ENCODE data around the gene NBEA.

Gene NBEA

GRCh38 chr13:35595181-35595580 is 653.1 kb downstream of the NBEA start:
- DNase-seq (ENCODE audit: low spot score), result no peak

DNA sequence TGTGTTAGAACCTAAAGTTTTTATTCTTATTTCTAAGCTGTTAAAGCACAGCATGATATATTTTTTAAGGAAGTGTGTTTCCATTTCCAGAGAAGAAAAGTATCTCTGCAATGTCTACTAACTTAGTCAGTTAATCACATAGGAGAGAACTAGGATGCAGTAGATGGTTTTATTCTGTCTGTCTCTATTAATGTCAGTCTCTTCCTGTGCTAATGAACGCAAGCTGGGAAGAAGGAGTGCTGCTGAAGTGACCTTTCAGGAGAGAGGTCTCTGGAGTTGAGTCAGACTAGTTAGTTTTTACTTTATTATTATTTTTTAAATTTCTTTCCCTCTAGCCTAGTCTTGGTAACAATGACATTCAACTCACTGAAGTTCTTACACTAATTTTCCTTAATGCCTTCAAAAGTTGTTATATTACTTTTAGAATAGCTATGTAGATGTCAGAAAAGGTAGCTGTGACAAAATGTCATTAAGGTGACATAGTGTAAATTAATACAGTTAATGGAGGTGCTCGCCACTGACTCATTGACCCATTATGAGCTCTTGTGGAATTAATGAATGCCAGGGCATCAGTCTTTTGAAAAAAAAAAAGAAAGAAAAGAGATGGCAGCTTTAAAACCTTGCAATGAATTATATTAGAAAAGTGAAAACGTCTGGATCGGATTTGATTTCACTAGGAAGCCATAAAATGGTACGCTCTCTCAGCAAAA is 654.4 kb downstream of the NBEA start:
- DNase-seq (ENCODE audit: low spot score), result no peak

- DNase-seq (ENCODE audit: low spot score), result no peak
Observed at GRCh38 chr13:35597451-35597850, 655.4 kb downstream of the NBEA start.

GRCh38 chr13:35598233-35598632 is 656.2 kb downstream of the NBEA start:
- DNase-seq (ENCODE audit: low spot score), result no peak

DNA sequence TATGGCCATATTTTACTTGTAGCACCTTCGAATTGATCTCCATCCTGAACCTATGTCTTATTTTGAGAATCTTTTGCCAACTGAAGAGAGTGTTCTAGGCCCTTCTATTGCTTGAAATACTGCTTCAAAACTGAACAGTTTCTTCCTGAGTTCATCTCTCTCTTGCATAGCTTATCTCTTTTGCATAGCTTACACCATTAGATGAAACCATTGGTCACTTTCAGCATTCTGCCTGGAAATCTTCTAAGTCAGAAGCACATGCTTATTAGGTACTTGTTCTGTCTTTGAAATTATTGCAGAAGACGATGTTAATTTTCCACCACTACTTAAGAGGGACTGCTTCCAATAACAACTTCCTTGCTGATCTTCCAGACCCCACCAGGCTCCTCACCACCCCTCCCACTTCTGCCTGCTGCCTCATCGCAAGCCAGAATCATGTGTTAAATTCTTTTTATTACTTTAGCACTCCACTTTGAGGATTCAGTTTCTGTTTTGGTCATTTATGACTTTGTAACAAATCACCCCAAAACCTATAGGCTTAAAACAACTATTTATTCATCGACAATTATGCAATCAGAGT is 656.8 kb downstream of the NBEA start:
- no peak for DNase-seq (ENCODE audit: low spot score)

DNA sequence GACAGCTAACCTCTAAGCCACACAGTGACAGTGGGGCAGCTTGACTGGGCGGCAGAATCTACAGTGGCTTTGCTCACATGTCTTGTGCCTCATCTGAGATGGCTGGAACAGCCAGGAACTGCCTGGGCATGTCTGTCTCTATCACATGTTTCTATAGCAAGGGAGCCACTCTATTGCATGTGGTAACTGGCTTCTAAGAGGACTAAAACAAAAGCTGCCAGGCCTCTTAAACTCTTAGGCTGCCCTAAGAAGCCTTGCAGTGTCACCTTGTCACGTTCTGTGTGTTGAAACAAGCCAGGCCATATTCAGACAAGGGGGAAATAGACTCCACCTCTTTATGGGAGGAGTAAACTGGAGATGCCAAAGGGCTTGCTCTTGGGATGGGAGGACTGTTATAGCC is 657.3 kb downstream of the NBEA start:
- no peak for DNase-seq (ENCODE audit: low spot score)

DNA sequence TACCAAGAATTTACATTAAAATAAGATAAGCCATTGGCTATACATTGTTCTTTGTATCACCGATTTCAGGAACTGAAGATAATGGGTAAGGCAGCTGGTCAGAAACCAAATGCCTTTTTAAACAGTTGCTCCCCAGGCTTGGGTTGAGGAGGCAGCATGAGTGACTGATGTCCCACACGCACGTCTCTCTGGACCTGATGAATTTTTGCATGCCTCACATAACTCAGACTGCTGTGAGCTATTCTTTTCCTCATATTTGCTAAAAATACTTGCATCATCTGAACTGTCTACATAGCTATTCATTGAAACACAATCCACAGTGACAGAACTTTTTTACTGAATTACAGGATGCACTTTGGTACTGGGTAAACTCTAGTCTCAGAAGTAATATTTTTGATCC is 658.1 kb downstream of the NBEA start:
- no peak for DNase-seq (ENCODE audit: low spot score)

DNA sequence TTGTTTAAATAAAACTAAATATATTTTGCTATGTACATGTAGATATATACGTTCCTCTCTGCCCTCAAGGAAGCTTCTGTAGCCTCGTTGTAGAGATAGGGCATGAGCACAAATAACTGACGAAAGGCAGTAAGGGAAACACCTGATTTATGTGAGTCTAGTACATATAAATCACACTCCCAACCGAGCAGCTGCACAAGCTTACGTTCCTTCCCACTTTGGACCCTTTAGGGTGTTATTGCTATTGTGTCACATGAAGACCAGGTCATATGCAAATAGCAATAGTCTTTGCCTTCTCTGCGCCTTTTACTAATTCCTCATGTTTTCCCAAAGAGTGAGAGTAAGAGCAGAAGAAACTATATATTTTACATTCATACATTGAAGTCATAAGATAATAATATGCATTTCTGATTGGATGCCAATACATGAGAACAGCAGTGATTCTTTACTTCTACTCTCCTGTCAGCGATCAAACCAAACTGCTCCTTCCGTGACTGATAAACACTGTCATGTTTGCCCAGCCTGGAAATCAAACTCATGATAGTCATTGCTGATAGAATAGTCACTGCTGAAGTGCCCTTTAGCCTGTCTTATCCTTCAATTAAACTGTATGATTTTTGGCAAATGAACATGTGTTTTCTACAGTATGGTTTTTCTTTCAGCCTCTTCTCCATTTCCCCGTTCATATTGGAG is 661.7 kb downstream of the NBEA start:
- DNase-seq (ENCODE audit: low spot score), result no peak

DNA sequence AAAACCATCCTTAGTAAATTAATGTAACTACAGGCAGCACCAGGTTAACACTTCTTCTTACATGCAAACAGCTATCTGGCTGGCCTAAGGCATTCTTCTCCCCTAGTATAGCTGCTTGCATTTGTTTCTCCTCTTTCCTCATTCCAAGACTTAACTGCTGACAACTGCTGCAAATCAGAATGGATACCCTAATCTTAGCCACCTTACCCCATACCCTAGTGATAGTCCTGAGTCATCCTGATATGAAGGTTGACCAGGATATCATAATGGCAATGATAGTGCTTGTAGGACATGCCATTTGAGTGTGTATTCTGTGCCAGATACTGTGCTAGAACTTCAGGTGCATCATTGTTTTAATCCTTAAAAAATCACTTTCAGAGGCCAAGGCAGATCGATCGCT is 672.6 kb downstream of the NBEA start:
- no peak for DNase-seq (ENCODE audit: low spot score)

GRCh38 chr13:35617420-35617819 is 675.4 kb downstream of the NBEA start:
- DNase-seq (ENCODE audit: low spot score), result no peak

- DNase-seq (ENCODE audit: low spot score), result no peak
Observed at GRCh38 chr13:35618565-35619083, 676.6 kb downstream of the NBEA start.

GRCh38 chr13:35621989-35622388 is 679.9 kb downstream of the NBEA start:
- no peak for DNase-seq (ENCODE audit: low spot score)

DNA sequence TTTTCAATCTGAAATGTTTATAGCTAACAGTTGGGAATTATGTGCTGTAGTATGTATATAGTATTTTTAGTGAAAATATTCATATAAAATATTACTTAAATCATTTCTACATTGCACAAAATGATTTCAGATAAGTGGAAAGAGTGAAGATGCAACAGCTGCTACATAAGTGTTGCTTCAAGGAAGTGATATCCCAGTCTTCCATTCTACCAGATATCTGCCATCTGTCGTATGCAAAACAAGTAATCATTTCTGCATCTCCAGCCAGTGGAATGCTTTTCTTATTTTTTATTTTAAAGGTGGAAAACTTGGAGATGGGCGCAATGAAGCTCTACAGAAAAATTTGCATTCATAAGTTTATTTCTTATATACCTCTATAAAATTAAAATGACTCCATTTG is 687.0 kb downstream of the NBEA start:
- no peak for DNase-seq (ENCODE audit: low spot score)

DNA sequence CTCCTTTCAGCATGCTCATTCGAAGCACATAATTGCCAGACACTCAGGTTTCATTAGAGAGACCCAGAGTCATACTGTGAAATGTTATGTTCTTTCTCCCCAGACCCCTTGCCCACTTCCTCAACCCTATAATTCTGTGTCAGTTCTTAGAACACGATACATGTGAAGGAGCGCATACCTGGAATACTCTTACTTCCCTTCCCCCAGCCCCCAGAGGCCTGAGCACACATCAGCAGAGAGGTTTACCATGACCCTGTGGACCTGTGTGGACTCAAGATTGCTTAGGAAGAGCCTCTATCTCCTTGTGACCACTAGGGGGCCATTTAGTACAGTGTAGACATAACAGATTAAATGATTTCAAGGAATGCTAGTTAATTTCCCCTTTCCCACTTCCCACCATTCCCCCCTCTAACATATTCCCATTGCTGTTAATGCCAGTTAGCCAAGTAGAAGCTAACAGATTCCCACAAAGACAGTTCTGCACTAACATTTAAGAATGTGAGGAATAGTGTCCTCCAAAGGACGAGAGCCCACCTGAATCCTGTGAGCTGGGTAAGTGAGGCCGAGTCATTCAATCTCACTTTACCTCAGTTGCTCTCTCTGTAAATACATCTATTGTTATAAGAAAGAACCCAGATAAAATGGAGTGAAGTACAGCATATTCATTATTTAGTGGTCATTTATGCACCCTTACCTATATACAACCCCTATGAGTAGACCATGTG is 688.6 kb downstream of the NBEA start:
- no peak for DNase-seq (ENCODE audit: low spot score)

GRCh38 chr13:35631666-35632065 is 689.6 kb downstream of the NBEA start:
- DNase-seq (ENCODE audit: low spot score), result no peak

GRCh38 chr13:35643625-35644024 is 701.6 kb downstream of the NBEA start:
- DNase-seq (ENCODE audit: low spot score), result no peak

DNA sequence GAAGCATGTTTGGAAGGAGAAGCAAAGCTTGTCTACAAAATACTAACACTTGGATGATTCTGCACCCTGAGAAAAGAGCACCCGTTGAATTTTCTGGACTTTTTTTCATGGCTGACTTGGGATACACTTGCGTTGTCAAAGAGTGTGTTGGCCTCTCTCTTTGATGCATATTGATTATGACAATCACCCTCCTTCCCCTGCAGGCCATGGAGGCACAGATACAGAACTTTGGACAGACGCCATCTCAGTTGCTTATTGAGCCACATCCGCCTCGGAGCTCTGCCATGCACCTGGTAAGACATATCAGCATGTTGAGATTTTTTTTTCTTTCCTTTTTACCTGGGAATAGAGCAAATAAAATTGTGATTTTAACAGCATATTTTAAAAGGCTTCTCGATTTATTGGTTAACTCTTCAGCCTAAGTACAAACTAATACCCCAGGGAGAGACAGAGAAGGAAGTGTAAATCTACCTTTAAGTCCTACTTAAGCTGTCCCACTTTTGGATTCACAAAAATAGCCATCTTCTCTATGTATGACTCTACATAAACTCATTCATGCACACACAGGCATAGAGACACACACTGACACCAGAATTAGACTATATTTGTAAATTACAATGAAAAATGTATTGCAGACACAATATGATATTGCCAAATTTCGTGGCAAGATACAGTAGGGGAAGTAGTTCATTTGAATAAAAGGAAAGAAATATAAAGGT is 704.1 kb downstream of the NBEA start:
- no peak for DNase-seq (ENCODE audit: low spot score)

DNA sequence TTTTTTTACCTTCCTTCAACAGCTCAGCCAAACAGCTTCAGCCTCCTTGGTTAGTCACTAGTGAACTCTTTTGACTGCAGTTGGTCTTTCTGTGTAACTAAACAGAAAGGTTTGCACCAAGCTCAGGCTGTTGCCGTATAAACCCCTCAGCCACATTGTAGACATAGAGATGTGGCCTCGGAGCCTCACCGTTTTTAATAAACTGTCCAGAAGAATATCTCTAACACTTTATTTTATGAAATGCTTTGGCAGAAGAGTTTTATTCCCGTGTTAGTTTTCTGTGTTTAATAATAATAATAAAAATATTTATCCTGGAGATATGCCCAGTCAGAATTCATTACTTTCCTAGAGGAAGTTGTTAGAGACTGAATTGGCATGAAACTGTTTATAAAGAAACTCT is 706.1 kb downstream of the NBEA start:
- DNase-seq (ENCODE audit: low spot score), result no peak

DNA sequence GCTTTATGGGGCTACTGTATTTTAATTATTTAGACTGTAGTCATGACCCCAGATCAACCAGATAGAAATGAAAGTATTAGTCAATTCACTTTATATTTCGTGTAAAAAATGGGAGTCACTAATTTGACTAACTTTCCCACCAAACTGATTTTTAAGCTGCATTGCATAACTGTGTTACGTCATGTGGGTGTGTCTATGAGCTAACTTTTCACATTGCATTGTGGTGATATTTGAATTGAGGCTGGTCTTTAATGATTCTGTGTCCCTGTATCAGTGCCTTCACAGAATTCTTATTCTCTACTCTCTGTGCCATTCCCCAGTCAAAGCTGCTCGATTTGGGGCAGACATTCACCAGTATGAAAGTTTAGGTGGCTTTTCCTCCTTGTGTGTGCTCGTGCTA is 707.1 kb downstream of the NBEA start:
- no peak for DNase-seq (ENCODE audit: low spot score)

DNA sequence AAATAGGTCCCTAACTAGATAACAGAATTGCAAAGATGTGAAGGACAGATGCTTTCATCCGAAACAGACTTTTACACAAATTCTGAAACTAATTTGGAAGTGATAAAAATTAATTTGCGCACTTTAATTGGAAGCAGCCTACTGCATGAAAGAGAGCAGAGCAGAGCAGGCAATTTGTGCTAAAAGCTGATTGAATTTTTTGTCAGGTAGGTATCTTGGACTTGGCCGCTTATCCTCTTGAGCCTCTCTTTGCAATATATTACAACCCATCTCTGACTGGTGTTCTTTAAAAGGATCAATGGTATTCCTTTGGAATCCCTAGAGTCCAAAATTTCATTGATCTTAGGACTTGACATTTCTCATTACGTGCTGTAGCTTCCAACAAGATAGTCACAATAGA is 717.7 kb downstream of the NBEA start:
- no peak for DNase-seq (ENCODE audit: low spot score)

GRCh38 chr13:35664747-35665146 is 722.7 kb downstream of the NBEA start:
- DNase-seq (ENCODE audit: low spot score), result no peak

DNA sequence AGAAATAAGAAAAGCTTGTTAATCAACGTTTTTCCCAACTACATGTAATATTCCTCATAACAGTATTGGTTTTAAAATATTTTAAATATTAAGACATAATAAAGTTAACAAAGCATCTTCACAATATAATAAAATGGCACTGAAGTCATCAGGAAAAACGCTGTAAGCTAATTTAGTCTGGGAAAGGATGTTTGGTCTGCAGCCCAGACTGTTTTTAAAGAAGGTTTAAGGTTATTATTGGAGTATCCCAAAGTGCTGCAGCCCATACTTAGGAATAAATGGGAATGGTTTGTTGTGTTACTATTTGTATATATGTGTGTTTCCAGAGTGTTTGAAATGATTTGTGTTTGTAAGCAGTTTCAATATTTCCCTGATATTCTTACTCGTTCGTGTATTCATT is 727.3 kb downstream of the NBEA start:
- DNase-seq (ENCODE audit: low spot score), result no peak
